ENCODE measurements around the gene MEOX1.

MEOX1 gene

GRCh38 chr17:43707184-43707583 is 45.5 kb upstream of the MEOX1 start:
- Histone ChIP-seq H3K27ac (ENCODE audit: low read depth, low read length) (no peak overlapping the region), H3K27me3 (ENCODE audit: low read length) (no peaks in the 10 kb centered on the region), H2AFZ (ENCODE audit: low read depth, low read length, severe bottlenecking) (no peak overlapping the region), H3K9me3 (ENCODE audit: insufficient read depth, low read length) (no peaks in the 10 kb centered on the region), H3K9ac (ENCODE audit: low read length) (no peak overlapping the region), H3K36me3 (ENCODE audit: low read length) (no peaks in the 10 kb centered on the region), H3K4me3 (ENCODE audit: insufficient read depth, low read length, poor library complexity, severe bottlenecking) (no peak overlapping the region), H4K20me1 (ENCODE audit: low read depth, low read length) (no peaks in the 10 kb centered on the region), H3K9me2 (replicated peaks; ENCODE audit: insufficient read depth, low read length) (no peaks in the 10 kb centered on the region), H3K79me2 (ENCODE audit: insufficient read depth, low read length) (no peaks in the 10 kb centered on the region), H3K4me2 (ENCODE audit: low read depth, low read length, poor library complexity, severe bottlenecking) (no peak overlapping the region), H3F3A (ENCODE audit: insufficient read depth) (no peaks in the 10 kb centered on the region)
- TF ChIP-seq CTCF (IDR thresholded peaks at IDR 0.05; ENCODE audit: insufficient read depth, low read length, poor library complexity, severe bottlenecking): no peak
- TF ChIP-seq EZH2phosphoT487 (conservative IDR thresholded peaks at IDR 0.05; ENCODE audit: low read length): no peak

- TF ChIP-seq EZH2phosphoT487 (conservative IDR thresholded peaks at IDR 0.05; ENCODE audit: low read length) (no peak), CTCF (IDR thresholded peaks at IDR 0.05; ENCODE audit: insufficient read depth, low read length, poor library complexity, severe bottlenecking) (no peak)
- H3K79me2 ChIP-seq (ENCODE audit: insufficient read depth, low read length): no peaks in the 10 kb centered on the region
- H3K27ac ChIP-seq (ENCODE audit: low read depth, low read length): no peak overlapping the region
- no peak overlapping the region for H3K4me2 ChIP-seq (ENCODE audit: low read depth, low read length, poor library complexity, severe bottlenecking)
- H3K27me3 ChIP-seq (ENCODE audit: low read length): no peaks in the 10 kb centered on the region
- H4K20me1 ChIP-seq (ENCODE audit: low read depth, low read length): no peaks in the 10 kb centered on the region
- no peaks in the 10 kb centered on the region for H3K9me2 ChIP-seq (replicated peaks; ENCODE audit: insufficient read depth, low read length)
- H3K36me3 ChIP-seq (ENCODE audit: low read length): no peaks in the 10 kb centered on the region
- no peaks in the 10 kb centered on the region for H3K9me3 ChIP-seq (ENCODE audit: insufficient read depth, low read length)
- no peaks in the 10 kb centered on the region for H3F3A ChIP-seq (ENCODE audit: insufficient read depth)
- H3K9ac ChIP-seq (ENCODE audit: low read length): no peak overlapping the region
- H2AFZ ChIP-seq (ENCODE audit: low read depth, low read length, severe bottlenecking): no peak overlapping the region
- H3K4me3 ChIP-seq (ENCODE audit: insufficient read depth, low read length, poor library complexity, severe bottlenecking): no peak overlapping the region
Measured at GRCh38 chr17:43706235-43706634, 44.5 kb upstream of the MEOX1 start.

- H3K4me2 ChIP-seq (ENCODE audit: low read depth, low read length, poor library complexity, severe bottlenecking): no peak overlapping the region
Measured at GRCh38 chr17:43703630-43704029, 41.9 kb upstream of the MEOX1 start.

More at GRCh38 chr17:43703630-43704029, 41.9 kb upstream of the MEOX1 start:
- Histone ChIP-seq H3K9me2 (replicated peaks; ENCODE audit: insufficient read depth, low read length) (no peaks in the 10 kb centered on the region), H3K27ac (ENCODE audit: low read depth, low read length) (no peak overlapping the region), H2AFZ (ENCODE audit: low read depth, low read length, severe bottlenecking) (no peak overlapping the region), H3K9ac (ENCODE audit: low read length) (no peak overlapping the region), H3K4me3 (ENCODE audit: insufficient read depth, low read length, poor library complexity, severe bottlenecking) (no peak overlapping the region), H3K9me3 (ENCODE audit: insufficient read depth, low read length) (no peaks in the 10 kb centered on the region), H3F3A (ENCODE audit: insufficient read depth) (no peaks in the 10 kb centered on the region), H4K20me1 (ENCODE audit: low read depth, low read length) (no peaks in the 10 kb centered on the region), H3K79me2 (ENCODE audit: insufficient read depth, low read length) (no peaks in the 10 kb centered on the region), H3K27me3 (ENCODE audit: low read length) (no peaks in the 10 kb centered on the region), H3K36me3 (ENCODE audit: low read length) (no peaks in the 10 kb centered on the region)
- TF ChIP-seq CTCF (IDR thresholded peaks at IDR 0.05; ENCODE audit: insufficient read depth, low read length, poor library complexity, severe bottlenecking): no peak
- TF ChIP-seq EZH2phosphoT487 (conservative IDR thresholded peaks at IDR 0.05; ENCODE audit: low read length): no peak

Data from SU-DHL-6 (cell line).